Body of pancreas (tissue), 4 donors: ENCODE data around the gene PPM1H.

Source experiments
- CTCF ChIP-seq, 7 experiments: fragments of 450-650 bp in 4 of 7; fragments of 200-600 bp in 3 of 7; sonication (generic) in 3 of 7; IDR thresholded peaks; one replicate each; pipeline ENCODE4 v1.5.1; 2016 to 2019; ENCODE audit warnings: antibody characterized with exemption in 7 of 7
- POLR2A ChIP-seq, 3 donors: fragments of 450-650 bp; IDR thresholded peaks; one replicate each; pipeline ENCODE4 v1.6.1; 2016; ENCODE audit warnings: antibody characterized with exemption in 3 of 3, mild to moderate bottlenecking in 2 of 3

GRCh38 chr12:62670986-62671720 is 263.8 kb downstream of the PPM1H start:
- no peak for TF ChIP-seq CTCF (IDR thresholded peaks at IDR 0.05)
- TF ChIP-seq POLR2A (IDR thresholded peaks at IDR 0.05): no peak
